PFSK-1 (cell line): ENCODE data around the gene CNPPD1.

Experiments
- FOXP2 ChIP-seq: optimal IDR thresholded peaks from 2 replicates; pipeline ENCODE3; 2011; ENCODE audit warnings: borderline replicate concordance, control low read depth, inconsistent platforms; ENCODE audit not compliant: insufficient read depth; ENCODE audit errors: extremely low read length, extremely low read depth
- POLR2AphosphoS5 ChIP-seq: IDR thresholded peaks from 2 replicates; pipeline ENCODE4 v1.6.1; 2012; ENCODE audit warnings: low read depth, mild to moderate bottlenecking, control low read depth, low read length, moderate library complexity
- REST ChIP-seq, 2 experiments: IDR thresholded peaks; 2 replicates each; pipeline versions ENCODE4 v1.6.1 to v1.8.0; 2011 to 2012; ENCODE audit warnings: low read depth in 2 of 2, low read length in 2 of 2, control low read depth in 1 of 2, inconsistent platforms in 1 of 2, mild to moderate bottlenecking in 1 of 2, moderate library complexity in 1 of 2; ENCODE audit not compliant: insufficient read depth in 1 of 2
- SIN3A ChIP-seq: IDR thresholded peaks from 2 replicates; pipeline ENCODE4 v1.6.1; 2012; ENCODE audit warnings: mild to moderate bottlenecking, low read length, moderate library complexity, borderline replicate concordance; ENCODE audit not compliant: insufficient read depth
- TAF1 ChIP-seq: IDR thresholded peaks from 2 replicates; pipeline ENCODE4 v1.6.1; 2012; ENCODE audit warnings: low read length, control low read depth, borderline replicate concordance; ENCODE audit not compliant: insufficient read depth

DNA sequence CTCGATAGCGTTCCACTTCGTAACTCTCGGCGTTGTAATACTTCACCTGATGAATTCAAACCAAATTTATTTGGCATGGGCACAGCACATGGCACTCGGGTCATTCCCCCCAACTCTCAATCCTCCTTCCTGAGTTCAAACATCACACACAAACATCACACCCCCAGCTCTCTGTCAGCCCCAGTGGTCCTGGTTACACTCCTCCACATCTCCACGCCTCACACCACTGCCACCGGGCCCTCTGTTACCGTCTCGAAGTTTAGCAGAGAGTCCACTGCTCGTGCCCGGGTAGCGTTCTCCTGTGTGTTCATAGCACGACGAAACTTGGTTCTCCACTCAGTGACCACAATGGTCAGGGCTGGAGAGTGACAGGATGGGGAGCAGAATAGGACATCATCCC, 37.4 kb upstream of the CNPPD1 start:
- no peak for TF ChIP-seq POLR2AphosphoS5
- no peak for TF ChIP-seq TAF1
- TF ChIP-seq SIN3A, result no peak
- TF ChIP-seq REST (IDR thresholded peaks at IDR 0.05; ENCODE audit: insufficient read depth in 1 of 2, low read depth in 2 of 2, low read length in 2 of 2), result no peak
- TF ChIP-seq FOXP2, result no peak
